HG03097 (cell line): ENCODE measurements around the gene C1orf226.

Experiments used
- ATAC-seq: cut with Tn5 transposase; IDR thresholded peaks from one replicate; pipeline ENCODE4 v1.9.1; 2021; ENCODE audit not compliant: unreplicated experiment, low FRiP score

C1orf226 gene

DNA sequence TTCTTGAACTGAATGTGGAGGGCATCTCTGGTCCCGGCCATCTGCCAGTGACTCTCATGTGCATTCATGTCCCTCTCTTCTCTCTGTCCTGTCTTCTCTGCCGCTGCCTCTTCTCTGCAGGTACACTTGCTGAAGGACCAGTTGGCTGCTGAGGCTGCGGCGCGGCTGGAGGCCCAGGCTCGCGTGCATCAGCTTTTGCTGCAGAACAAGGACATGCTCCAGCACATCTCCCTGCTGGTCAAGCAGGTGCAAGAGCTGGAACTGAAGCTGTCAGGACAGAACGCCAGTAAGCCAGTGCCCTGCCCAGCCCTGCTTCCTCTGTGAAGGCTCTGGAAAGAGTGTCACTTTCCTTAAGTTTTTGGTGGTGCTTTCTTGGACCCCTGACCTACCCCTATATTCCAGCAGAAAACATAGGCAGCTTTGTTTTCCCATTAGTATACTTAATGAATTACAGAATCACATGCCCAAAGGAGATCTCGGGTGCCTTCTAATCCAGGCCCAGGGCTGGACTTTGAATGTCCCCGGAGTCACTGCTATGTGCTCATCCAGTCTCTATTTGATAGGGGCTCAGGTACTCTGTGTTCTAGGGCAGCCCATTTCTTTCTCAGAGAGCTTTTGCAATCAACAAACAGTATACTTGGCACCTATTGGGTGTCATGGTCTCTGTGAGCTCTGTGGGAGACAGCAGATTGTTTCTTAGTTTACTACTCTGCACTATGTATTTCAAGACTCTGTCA is 16.1 kb upstream of the C1orf226 start:
- ATAC-seq, result no peak

DNA sequence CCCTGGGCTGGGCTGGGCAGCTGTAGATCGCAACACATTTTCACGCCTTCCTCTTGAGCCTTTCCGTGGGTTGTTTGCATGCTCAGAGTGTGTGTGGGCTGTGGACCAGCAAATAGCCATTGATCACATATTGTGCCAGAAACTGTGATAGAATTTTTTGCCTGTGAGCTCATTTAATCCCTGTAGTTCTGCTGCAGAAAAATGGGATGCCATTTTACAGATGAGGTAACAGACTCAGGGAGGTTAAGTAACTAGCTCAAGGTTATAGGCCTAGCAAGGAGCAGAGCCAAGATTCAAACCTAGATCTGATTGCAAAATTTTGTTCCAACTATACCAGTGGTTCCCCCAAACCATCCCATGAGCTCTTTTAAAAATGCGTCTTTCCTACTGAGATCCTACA is 15.4 kb upstream of the C1orf226 start:
- ATAC-seq, result no peak

DNA sequence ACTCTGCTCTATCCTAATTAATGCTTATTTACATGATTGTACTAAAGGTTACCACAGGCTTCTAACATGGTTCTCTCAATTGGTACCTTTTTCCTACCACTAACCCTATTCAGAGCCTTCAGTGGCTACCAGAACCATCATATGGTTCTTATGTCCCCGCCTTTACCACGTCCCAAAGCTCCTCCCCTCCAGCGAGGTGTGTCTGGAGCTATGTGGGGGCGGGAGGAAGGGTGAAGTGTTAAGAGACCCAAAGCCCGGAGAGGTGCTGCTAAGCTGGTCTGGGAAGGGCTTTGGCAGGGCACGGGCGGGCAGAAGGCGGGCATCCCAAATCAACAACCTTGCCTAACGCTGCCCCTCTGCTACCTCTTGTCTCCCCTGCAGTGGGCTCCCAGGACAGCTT is 14.9 kb upstream of the C1orf226 start:
- ATAC-seq, result no peak

GRCh38 chr1:162367073-162367472 is 14.5 kb upstream of the C1orf226 start:
- ATAC-seq, result no peak

DNA sequence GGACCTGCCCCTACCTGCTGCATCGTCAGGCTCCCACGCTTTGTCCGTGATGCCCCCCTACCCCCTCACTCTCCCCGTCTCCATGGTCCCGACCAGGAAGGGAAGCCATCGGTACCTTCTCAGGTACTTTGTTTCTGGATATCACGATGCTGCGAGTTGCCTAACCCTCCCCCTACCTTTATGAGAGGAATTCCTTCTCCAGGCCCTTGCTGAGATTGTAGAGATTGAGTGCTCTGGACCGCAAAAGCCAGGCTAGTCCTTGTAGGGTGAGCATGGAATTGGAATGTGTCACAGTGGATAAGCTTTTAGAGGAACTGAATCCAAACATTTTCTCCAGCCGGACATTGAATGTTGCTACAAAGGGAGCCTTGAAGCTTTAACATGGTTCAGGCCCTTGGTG is 13.8 kb upstream of the C1orf226 start:
- ATAC-seq, result no peak

- no peak for ATAC-seq
These were observed 13.1 kb upstream of the C1orf226 start for GRCh38 chr1:162368451-162368850.

- ATAC-seq, result no peak
These were observed 12.0 kb upstream of the C1orf226 start for GRCh38 chr1:162369571-162369970.

DNA sequence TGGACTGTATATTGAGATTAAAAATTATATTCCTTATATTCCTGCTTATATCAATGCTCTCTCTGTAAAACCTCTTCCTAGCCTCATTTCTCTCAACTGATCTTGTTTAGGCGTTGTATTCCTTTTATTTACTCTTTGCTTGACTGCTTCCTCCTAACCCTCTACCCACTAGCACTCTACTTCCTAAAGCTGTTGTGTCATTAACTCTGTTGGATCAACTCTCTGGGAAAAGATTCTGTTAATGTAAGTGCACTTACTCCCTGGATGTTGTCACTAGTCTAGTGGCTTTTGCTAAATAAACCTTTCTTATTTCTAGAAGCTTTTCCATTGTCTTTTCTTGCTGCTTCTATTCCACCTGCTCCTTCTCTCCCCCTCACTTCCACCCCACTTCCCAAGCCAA is 11.4 kb upstream of the C1orf226 start:
- ATAC-seq, result no peak

- no peak for ATAC-seq
These were observed 10.8 kb upstream of the C1orf226 start for GRCh38 chr1:162370721-162371120.

DNA sequence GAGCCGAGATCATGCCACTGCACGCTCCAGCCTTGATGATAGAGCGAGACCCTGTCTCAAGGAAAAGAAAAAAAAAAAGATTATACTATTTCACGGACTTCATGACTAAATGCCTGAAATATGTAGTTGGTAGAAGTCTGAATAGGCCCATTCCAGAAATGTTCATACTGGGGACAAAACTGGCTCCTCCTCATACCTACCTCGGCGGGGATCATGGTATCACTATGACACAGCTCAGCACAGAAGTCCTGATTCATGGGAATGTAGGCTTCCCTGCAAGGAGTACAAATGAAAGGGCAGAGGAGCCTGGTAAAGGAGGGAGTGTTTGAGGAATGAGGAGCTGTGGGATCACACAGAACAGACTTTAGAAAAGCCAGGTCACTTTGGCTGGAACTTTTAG is 9.9 kb upstream of the C1orf226 start:
- no peak for ATAC-seq

DNA sequence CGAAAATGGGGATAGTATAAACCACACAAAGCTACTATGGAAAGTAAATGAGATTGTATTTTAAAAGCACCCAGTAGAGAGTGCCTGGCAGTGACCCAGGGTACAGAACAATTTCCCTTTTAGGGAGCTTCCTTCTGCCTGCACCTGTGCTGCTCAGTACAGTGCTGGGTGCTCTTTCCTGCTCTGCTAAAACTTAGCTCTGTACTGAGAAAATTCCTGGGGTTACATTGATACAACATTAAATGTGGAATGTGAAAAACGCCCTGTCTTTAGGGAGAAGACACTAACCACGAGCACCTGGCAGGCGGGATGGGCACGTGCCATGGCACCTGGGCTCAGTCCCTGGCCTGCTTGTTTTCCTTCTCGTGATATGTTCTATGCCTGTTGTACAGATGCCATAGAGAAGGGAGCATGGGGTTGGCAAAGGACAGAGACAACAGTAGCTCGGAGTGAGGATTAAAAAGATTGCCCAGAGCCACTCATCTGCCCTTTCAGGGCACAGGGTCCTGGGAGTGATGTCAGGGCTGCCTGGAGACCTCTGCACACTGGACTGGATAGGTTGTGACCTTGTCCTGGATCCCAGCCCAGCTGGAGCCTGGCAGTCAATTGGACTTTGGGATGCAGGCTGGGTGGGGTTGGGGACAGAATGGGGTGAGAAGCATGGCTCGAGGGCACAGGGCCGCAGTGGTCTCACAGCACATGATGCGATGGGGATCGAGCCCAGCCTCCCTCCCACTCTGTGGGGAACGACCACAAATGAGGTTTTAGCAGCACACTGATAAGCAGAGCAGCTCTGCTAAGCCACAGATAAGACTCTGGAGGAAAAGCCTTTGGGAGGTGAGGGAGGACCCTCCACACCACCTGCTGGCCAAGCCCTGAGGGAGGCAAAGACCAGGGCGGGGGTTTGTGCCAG is 9.1 kb upstream of the C1orf226 start:
- ATAC-seq, result no peak

DNA sequence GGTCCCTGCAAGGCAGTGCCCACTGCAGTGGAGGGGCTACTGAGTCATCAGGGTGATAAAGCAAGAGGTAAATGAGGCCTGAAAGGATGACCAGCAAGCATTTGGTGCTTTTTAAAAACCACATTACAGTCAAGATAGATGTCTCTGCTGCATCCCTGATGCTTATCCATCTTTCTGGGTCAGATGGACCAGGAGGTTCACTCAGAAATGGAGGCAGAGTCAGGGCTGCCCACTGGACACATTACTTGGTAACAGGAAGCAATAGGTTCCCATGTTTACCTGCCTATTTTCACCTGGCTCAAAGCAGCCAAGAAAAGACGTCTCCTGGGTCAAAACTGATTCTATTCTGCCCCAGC is 8.5 kb upstream of the C1orf226 start:
- no peak for ATAC-seq

DNA sequence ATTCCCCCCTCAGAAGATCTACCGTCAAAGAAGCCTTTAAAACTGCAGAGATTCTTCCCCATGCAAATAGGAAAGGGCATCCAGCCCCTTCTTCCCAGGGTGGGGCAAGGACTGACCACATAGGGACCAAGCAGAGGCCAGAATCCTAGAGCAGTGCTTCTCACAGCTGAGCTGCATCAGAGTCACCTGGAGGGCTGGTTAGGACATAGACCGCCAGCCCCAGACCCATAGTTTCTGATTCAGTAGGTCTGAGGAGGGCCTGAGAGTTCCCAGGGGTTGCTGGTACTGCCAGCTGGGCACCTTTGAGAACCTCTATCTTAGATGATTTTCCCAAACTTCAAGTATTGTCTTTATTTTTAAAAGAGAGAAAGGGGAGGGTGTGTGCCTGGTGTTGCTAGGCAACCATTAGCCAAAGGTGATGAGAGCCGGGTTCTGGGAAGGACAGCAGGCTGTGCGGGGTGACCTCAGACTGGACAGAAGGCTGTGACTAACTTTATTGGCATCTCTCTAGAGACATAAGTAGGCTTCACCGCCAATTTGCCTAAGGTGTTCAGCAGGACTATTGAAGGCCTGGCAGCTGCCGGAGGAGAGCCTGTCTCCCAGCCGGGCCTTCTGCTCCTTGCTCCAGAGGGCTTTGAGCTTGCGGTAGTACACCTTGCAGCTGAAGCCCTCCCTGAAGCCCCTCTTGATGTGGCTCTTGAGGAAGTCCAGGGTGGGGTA is 7.8 kb upstream of the C1orf226 start:
- no peak for ATAC-seq

DNA sequence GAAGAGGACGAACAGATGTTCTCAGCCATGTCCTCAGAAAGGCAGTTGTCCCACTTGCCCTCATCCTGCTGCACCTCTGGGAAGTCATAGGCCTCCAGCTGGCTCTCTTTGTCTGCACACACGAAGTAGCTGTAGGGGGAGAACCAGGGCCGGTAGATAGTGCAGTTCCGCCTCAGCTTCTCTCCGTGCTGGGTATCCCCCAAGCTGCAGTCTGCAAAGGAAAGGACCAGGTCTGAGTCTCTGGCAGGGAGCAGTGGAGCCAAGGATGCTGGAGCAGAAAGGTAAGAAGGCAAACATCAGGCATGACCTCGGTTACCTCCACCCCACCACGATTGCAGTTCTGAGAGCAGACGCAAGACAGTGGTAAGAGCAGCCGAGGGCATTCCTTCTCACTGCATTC is 7.1 kb upstream of the C1orf226 start:
- ATAC-seq, result no peak

DNA sequence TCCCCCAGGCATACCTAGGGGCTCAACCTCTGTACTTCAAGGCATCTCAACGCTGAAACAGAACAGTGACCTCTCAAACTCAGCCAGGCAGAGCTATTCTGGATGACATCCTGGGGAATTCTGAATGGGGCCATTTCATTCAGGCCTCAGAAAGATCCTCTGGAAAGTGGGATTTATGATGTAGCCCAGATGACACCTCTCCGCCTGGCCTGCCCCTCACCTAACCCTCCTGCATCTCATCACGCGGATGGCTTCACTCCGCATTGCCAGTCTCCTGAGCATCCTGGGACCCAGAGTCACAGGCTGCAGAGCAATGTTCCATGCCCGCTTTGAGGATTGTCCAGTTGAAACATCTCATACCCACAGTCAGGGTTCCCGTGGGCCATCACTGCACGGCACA is 6.1 kb upstream of the C1orf226 start:
- no peak for ATAC-seq

DNA sequence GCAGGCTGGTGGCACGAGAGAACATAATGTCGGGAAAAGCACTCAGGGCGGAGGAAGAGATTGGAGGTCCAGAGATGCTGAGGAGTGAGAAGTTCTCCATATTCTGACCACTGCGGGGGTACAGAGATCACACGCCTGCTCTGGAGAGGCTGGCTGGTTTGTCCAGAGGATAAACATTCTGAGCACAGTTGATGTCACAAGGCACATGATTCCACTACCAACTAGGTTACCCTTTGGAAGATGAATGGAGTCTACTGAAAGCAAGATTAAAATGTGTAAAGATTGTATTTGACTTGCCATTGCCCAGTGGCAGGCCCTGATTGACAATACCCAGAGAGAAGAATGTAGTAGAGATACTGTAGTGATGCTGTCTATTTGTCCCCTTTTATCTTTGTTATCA is 4.8 kb upstream of the C1orf226 start, which contains the start of gene SPATA46:
Gene SPATA46, minus strand, starts transcription at position 164 of the 400 bp plus-strand sequence. Its CDS starts 64 bp downstream, at position 100.
- no peak for ATAC-seq

DNA sequence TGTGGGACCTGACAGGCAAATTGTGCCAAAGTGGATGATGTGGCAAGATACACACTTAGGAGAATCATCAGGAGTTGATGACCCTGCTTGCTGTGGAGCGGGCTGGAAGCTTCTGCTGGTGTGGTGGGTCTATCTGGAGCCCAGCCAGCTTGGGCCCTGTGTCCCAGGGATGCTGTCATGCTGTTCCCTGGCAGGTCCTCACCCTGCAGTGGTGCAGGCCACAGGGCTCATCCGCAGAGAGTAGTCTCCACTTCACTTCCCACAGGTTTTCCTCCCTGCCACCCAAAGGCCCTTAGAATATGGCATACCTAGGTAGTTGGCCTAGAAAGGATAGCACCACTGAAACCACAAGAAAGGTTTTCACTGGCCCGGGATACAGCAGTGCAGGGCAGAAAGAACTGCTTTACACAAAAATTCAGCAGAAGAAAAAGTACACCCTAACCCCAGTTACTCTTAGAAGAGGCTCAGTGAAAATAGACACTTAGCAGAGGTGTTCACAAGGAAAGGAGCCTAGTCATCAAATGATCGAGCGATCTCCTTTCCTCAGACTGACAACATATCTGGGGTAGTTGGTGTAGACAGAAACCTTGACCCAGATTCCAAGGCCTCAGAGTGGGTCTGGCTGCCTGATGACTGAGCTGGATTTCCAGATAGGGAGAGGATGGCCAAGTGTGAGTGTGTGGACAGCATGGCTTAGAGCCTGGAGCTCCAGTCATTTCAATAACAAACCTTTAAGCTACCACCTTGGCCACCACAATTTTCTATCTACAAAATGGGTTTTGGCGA is 1.3 kb upstream of the C1orf226 start:
- ATAC-seq, result no peak

DNA sequence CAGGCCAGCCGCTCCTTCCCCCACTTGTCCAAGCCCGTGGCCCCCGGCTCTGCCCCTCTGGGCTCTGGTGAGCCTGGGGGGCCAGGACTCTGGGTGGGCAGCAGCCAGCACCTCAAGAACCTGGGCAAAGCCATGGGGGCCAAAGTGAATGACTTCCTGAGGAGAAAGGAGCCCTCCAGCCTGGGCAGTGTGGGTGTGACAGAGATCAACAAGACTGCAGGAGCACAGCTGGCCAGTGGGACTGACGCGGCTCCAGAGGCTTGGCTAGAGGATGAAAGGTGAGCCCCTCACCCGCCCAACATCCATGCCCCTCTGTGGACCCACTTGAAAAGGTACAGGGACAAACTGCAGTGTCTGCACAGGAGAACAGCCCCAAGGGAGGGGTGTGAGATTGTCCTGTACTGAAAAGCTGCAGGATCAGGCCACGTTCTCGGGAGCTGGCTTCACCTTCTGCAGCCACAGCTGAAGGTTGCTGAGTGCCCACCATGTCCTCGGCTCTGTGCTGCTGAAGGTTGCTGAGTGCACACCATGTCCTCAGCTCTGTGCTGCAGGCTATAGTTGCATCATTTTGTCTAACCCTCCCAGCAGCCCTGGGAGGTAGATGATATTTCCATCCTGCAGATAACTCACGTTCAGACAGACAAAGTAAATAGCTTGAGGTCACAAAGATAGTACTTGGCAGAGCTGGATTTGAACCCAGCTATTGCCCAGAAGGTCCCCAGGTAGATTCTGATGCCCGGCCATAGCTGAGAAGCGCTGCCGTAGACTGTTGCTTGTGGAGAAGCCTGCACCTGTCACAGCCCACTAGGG is 618 bp downstream of the C1orf226 start:
- ATAC-seq, result no peak

DNA sequence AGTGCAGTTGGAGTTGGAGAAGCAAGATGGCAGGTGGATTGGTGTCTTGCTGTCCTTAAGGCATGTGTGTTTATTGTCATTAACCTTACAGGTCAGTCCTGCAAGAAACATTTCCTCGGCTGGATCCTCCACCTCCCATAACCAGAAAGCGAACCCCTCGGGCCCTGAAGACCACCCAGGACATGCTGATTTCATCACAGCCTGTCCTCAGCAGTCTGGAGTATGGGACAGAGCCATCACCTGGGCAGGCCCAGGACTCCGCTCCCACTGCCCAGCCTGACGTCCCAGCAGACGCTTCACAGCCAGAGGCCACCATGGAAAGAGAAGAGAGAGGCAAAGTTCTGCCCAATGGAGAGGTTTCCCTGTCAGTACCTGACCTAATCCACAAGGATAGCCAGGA is 1.6 kb downstream of the C1orf226 start:
- no peak for ATAC-seq

DNA sequence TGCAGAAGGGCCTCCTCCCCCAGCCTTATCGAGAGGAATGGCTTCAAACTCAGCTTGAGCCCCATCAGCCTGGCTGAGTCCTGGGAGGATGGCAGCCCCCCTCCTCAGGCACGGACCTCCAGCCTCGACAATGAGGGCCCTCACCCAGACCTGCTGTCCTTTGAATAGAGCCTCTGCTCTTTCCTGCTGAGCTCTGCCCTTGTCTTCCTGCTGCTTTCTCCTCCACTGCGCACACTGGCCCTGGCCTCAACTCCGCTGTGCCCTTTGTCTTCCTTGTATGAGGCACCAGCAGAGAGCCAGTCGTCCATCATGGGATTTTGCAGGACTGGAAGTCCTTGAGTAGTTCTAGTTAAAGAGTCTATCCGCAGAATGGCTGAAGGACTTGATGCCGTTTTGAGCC is 2.0 kb downstream of the C1orf226 start:
- ATAC-seq, result no peak
